Natural killer cell (primary cell): Measurements from ENCODE around the gene AEN. TPM values are rescaled to one million over a fixed set of nuclear protein-coding genes. Genes with fewer than 3 reads are reported as not detected.

Experiments
- ATAC-seq, 3 donors: fragments of 150-1000 bp in 2 of 3; fragments of 200-7000 bp in 1 of 3; cut with Tn5 transposase; 1 replicate in 1 of 3; 2 replicates in 2 of 3; pipeline ENCODE4 v1.10.0; 2021; ENCODE audit warnings: mild to moderate bottlenecking in 2 of 3, moderate library complexity in 2 of 3
- DNase-seq, 2 donors: peaks; one replicate each; pipeline versions ENCODE4 v3.0.0 to v3.0.0-alpha.2; 2013 to 2021; ENCODE audit warnings: mixed read lengths in 1 of 2
- H3K27ac ChIP-seq: one replicate; pipeline ENCODE4 v1.5.1; 2013; ENCODE audit warnings: mild to moderate bottlenecking, low read length
- H3K27me3 ChIP-seq: one replicate; pipeline ENCODE4 v1.6.1; 2013; ENCODE audit warnings: low read length; ENCODE audit not compliant: control insufficient read depth, insufficient read depth
- H3K36me3 ChIP-seq: one replicate; pipeline ENCODE4 v1.6.1; 2013; ENCODE audit warnings: low read length; ENCODE audit not compliant: control insufficient read depth, insufficient read depth
- H3K4me1 ChIP-seq: one replicate; pipeline ENCODE4 v1.6.1; 2013; ENCODE audit warnings: low read length; ENCODE audit not compliant: control insufficient read depth, insufficient read depth
- H3K4me3 ChIP-seq: one replicate; pipeline ENCODE4 v1.5.1; 2013; ENCODE audit warnings: low read length
- H3K9me3 ChIP-seq: one replicate; pipeline ENCODE4 v1.6.1; 2013; ENCODE audit warnings: low read length; ENCODE audit not compliant: control insufficient read depth, insufficient read depth
- H3K27ac Mint-ChIP-seq, 2 donors: one replicate each; pipeline ENCODE4 v1.8.0; 2022; ENCODE audit warnings: mild to moderate bottlenecking in 2 of 2, mixed read lengths in 2 of 2, moderate library complexity in 1 of 2
- H3K27me3 Mint-ChIP-seq, 2 donors: one replicate each; pipeline ENCODE4 v1.8.0; 2022; ENCODE audit warnings: low read depth in 2 of 2, mixed read lengths in 2 of 2
- H3K36me3 Mint-ChIP-seq: one replicate; pipeline ENCODE4 v1.8.0; 2022; ENCODE audit warnings: mixed read lengths
- H3K4me1 Mint-ChIP-seq, 2 donors: one replicate each; pipeline ENCODE4 v1.8.0; 2022; ENCODE audit warnings: mixed read lengths in 2 of 2
- H3K4me3 Mint-ChIP-seq: one replicate; pipeline ENCODE4 v1.8.0; 2022; ENCODE audit warnings: mild to moderate bottlenecking, moderate library complexity, mixed read lengths
- H3K9me3 Mint-ChIP-seq, 2 donors: one replicate each; pipeline ENCODE4 v1.8.0; 2022; ENCODE audit warnings: mixed read lengths in 2 of 2
- WGBS: methylation state at CpG from one replicate; pipeline ENCODE4 v1.1.7; 2013; ENCODE audit warnings: missing lambda C conversion rate; ENCODE audit not compliant: insufficient coverage; 5-methylcytosine and 5-hydroxymethylcytosine counted together
- intact Hi-C: fragments of 100-400 bp; cut with micrococcal nuclease; formaldehyde crosslinking; loops from one replicate; pipeline ENCODE4 v1.14.2; 2022
- total RNA-seq, 4 donors: library from RNA; stranded (reverse); fragments of 120-200 nt in 1 of 4; gene quantifications; one replicate each; pipeline versions ENCODE4 v1.2.3 to v1.2.4, GENCODE V29; 2013 to 2022
- TF ChIP-seq, protein P1 (sequence below): fragments of 200-600 bp; IDR thresholded peaks from one replicate; pipeline ENCODE4 v1.8.0; 2022; ENCODE audit warnings: antibody characterized with exemption

Gene AEN
- total RNA-seq, 3 donors from 2014 or later (not counting 1 experiment from before 2014, with no cell fraction given), result 19.9 to 26.9 (median 20.9) TPM

- peak overlapping the region; percentile 87 to 95 for H3K27ac Mint-ChIP-seq
- Histone ChIP-seq H3K9me3 (no peaks in the 10 kb centered on the region), H3K4me1 (peaks cover 59% of the 10 kb centered on the region), H3K4me3 (no peak overlapping the region), H3K27ac (no peak overlapping the region), H3K27me3 (no peaks in the 10 kb centered on the region), H3K36me3 (peaks cover 38% of the 10 kb centered on the region)
- no peak overlapping the region for H3K4me3 Mint-ChIP-seq
- intact Hi-C loops, result no loop called here
- no peaks in the 10 kb centered on the region for H3K9me3 Mint-ChIP-seq
- DNase-seq (no peak), ATAC-seq (no peak)
- TF ChIP-seq, protein P1, sequence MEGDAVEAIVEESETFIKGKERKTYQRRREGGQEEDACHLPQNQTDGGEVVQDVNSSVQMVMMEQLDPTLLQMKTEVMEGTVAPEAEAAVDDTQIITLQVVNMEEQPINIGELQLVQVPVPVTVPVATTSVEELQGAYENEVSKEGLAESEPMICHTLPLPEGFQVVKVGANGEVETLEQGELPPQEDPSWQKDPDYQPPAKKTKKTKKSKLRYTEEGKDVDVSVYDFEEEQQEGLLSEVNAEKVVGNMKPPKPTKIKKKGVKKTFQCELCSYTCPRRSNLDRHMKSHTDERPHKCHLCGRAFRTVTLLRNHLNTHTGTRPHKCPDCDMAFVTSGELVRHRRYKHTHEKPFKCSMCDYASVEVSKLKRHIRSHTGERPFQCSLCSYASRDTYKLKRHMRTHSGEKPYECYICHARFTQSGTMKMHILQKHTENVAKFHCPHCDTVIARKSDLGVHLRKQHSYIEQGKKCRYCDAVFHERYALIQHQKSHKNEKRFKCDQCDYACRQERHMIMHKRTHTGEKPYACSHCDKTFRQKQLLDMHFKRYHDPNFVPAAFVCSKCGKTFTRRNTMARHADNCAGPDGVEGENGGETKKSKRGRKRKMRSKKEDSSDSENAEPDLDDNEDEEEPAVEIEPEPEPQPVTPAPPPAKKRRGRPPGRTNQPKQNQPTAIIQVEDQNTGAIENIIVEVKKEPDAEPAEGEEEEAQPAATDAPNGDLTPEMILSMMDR, result no peak
- H3K36me3 Mint-ChIP-seq, result peaks cover 6% of the 10 kb centered on the region
- WGBS, result 98% methylated on average over 4 of the region's 5 CpGs
- peaks cover 58 to 66% of the 10 kb centered on the region in 2 donors for H3K4me1 Mint-ChIP-seq
- no peaks in the 10 kb centered on the region for H3K27me3 Mint-ChIP-seq
These were observed 25.8 kb downstream of the AEN start for GRCh38 chr15:88646951-88647350.

DNA sequence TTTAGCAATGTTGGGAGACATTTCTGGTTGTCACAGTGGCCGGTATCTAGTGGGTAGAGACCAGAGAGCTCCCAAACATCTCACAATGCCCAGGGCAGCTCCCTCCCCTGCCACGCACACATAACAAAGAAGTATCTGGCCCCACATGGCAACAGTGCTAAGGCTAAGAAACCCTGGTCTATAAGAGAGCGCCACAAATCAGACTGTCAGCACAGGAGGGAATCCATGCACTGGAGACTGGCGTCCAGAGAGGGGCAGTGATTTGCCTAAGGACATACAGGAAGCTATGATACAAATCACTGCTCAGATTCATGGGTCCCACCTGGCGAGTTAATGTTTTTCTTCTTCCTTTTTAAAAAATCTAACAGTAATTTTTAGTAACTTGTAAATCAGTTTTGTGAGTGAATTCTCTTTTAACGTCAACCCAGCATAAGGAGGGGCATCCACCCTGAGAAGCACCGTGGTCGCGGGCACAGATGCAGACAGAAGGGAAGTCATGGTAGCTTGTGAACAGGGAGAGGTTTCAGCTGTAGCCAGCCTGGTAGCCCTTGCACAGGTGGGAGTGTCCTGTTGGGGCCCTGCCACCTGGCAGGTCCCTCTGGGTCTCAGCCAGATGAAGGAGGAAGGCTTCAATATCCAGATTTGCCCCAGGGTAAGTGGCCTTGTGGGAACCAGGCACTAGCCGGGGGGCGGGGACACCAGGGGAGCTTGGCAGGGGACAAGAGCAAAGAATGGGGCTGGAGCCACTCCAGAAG lies 26.4 kb downstream of the AEN start:
- H3K27ac Mint-ChIP-seq, result peak overlapping the region; percentile 87 to 95
- H3K27me3 Mint-ChIP-seq, result no peaks in the 10 kb centered on the region
- H3K4me1 Mint-ChIP-seq, result peaks cover 53 to 62% of the 10 kb centered on the region in 2 donors
- no peak for ATAC-seq
- H3K4me3 Mint-ChIP-seq, result peak overlapping the region; percentile 43
- intact Hi-C loops, result no loop called here
- TF ChIP-seq, protein P1, result no peak
- Histone ChIP-seq H3K36me3 (peaks cover 33% of the 10 kb centered on the region), H3K27me3 (no peaks in the 10 kb centered on the region), H3K9me3 (no peaks in the 10 kb centered on the region), H3K4me1 (peaks cover 57% of the 10 kb centered on the region), H3K4me3 (no peak overlapping the region), H3K27ac (peak overlapping the region; percentile 22)
- no peaks in the 10 kb centered on the region for H3K9me3 Mint-ChIP-seq
- peaks cover 6% of the 10 kb centered on the region for H3K36me3 Mint-ChIP-seq
- DNase-seq, result no peak
- 76% methylated on average over 11 of the region's 11 CpGs for WGBS

GRCh38 chr15:88648357-88649214 lies 27.4 kb downstream of the AEN start:
- DNase-seq, result peak in 1 of 2 donors; percentile 57
- H3K4me1 ChIP-seq, result peaks cover 62% of the 10 kb centered on the region
- WGBS, result 87% methylated on average over 12 of the region's 12 CpGs
- Mint-ChIP-seq H3K27ac (peak overlapping the region; percentile 87 to 95), H3K4me1 (peaks cover 58 to 69% of the 10 kb centered on the region in 2 donors), H3K9me3 (no peaks in the 10 kb centered on the region), H3K4me3 (peak overlapping the region; percentile 31), H3K27me3 (no peaks in the 10 kb centered on the region), H3K36me3 (peaks cover 6% of the 10 kb centered on the region)
- intact Hi-C loops, result no loop called here
- TF ChIP-seq, protein P1, result no peak
- H3K27me3 ChIP-seq, result no peaks in the 10 kb centered on the region
- H3K36me3 ChIP-seq, result peaks cover 42% of the 10 kb centered on the region
- ATAC-seq, result no peak
- H3K4me3 ChIP-seq, result no peak overlapping the region
- no peaks in the 10 kb centered on the region for H3K9me3 ChIP-seq
- peak overlapping the region; percentile 95 for H3K27ac ChIP-seq
